Prostate gland (tissue), 2 donors: ENCODE results near the gene TGFB1I1.

Experiments
- POLR2AphosphoS5 ChIP-seq: sonication (generic); formaldehyde crosslinking; IDR thresholded peaks from one replicate; pipeline ENCODE4 v1.6.1; 2017; ENCODE audit warnings: antibody characterized with exemption
- TF ChIP-seq, protein P1 (sequence below), 4 experiments: fragments of 200-600 bp in 2 of 4; fragments of 450-650 bp in 2 of 4; sonication (generic) in 2 of 4; IDR thresholded peaks; 1 replicate in 3 of 4; 2 replicates in 1 of 4; pipeline ENCODE4 v1.5.1; 2016 to 2019; ENCODE audit warnings: antibody characterized with exemption in 4 of 4, mild to moderate bottlenecking in 2 of 4, moderate library complexity in 2 of 4

- TF ChIP-seq, protein P1, sequence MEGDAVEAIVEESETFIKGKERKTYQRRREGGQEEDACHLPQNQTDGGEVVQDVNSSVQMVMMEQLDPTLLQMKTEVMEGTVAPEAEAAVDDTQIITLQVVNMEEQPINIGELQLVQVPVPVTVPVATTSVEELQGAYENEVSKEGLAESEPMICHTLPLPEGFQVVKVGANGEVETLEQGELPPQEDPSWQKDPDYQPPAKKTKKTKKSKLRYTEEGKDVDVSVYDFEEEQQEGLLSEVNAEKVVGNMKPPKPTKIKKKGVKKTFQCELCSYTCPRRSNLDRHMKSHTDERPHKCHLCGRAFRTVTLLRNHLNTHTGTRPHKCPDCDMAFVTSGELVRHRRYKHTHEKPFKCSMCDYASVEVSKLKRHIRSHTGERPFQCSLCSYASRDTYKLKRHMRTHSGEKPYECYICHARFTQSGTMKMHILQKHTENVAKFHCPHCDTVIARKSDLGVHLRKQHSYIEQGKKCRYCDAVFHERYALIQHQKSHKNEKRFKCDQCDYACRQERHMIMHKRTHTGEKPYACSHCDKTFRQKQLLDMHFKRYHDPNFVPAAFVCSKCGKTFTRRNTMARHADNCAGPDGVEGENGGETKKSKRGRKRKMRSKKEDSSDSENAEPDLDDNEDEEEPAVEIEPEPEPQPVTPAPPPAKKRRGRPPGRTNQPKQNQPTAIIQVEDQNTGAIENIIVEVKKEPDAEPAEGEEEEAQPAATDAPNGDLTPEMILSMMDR (IDR thresholded peaks at IDR 0.05), result no peak
- TF ChIP-seq POLR2AphosphoS5, result no peak
These were observed 5.6 kb downstream of the TGFB1I1 start for GRCh38 chr16:31477220-31478216.
